IPS-18c (cell line): ENCODE data around the gene WDR27.
"Not testable (repeated sequence)": the region's sequence is repeated elsewhere in the genome, so short reads cannot be mapped to it uniquely, and the experiment has no call there.

Experiments
- H3K4me3 ChIP-seq: 2 replicates; pipeline ENCODE4 v1.7.0; 2013; ENCODE audit warnings: low read depth, mild to moderate bottlenecking, low read length, moderate library complexity; ENCODE audit not compliant: insufficient read depth
- H3K9me3 ChIP-seq: one replicate; pipeline ENCODE4 v1.6.1; 2013; ENCODE audit warnings: mild to moderate bottlenecking, low read length, moderate library complexity; ENCODE audit not compliant: control insufficient read depth, insufficient read depth

The WDR27 gene

GRCh38 chr6:169601129-169601528 lies 100.7 kb downstream of the WDR27 start:
- H3K4me3 ChIP-seq, H3K9me3 ChIP-seq: not testable (repeated sequence)

DNA sequence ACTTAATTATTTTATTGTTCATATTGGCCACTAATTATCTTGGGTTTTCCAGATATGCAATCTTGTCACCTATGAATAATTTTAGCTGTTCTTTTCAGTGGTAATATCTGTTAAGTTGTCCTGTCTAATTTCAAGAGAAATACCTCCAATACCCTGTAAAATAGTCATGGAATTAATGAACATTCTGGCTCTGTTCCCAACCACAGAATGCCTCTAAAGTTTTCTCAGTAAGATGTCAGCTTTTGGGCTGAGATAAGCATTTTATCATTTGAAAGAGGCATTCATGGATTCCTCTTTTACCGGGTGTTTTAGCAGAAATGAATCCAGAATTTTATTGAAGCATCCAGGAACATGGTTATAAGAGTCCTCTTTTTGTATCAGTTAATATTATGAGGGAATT lies 109.3 kb downstream of the WDR27 start:
- Histone ChIP-seq H3K4me3 (no peak overlapping the region), H3K9me3 (no peaks in the 10 kb centered on the region)

DNA sequence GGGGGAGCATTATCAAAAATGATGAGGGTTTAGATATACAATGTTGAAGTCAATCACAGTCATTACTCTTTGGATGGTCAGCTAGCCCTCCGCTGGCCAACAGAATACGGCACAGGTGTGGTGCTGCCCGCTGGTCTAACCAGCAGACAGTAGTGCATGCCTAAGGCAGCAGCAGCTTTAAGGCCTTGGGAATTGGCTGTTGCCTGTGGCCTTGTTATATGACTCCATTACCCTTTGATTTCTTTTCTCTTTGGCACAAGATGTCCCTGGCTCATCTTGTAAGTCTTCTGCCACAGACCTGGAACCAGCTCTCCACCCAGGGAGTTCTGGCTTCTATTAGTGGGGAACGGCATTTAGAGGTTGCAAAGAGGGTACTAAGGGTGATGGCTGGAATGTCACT lies 110.2 kb downstream of the WDR27 start:
- Histone ChIP-seq H3K9me3 (no peaks in the 10 kb centered on the region), H3K4me3 (no peak overlapping the region)

GRCh38 chr6:169590376-169590939 lies 111.4 kb downstream of the WDR27 start:
- Histone ChIP-seq H3K9me3 (no peaks in the 10 kb centered on the region), H3K4me3 (no peak overlapping the region)

- Histone ChIP-seq H3K9me3 (no peaks in the 10 kb centered on the region), H3K4me3 (no peak overlapping the region)
Measured at GRCh38 chr6:169589699-169590257, 112.1 kb downstream of the WDR27 start.

DNA sequence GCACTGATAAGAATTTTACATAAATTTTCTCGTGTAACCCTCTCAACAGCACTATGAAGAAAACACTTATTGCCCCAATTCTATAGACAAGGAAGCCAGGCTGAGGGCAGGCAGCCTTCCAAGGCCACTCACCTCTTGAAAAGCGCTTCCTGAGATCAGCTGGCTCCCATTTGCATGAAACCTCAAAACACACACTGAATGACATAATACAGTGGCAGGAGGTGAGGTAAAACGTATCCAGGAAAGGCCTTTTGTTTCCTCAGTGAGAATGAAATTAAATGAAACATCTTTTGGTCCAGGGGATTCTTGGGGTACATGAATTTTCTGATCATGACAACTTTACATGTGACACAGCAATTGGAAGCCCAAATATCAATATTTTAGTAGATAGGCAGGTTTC lies 112.5 kb downstream of the WDR27 start:
- no peak overlapping the region for H3K4me3 ChIP-seq
- H3K9me3 ChIP-seq = no peaks in the 10 kb centered on the region

DNA sequence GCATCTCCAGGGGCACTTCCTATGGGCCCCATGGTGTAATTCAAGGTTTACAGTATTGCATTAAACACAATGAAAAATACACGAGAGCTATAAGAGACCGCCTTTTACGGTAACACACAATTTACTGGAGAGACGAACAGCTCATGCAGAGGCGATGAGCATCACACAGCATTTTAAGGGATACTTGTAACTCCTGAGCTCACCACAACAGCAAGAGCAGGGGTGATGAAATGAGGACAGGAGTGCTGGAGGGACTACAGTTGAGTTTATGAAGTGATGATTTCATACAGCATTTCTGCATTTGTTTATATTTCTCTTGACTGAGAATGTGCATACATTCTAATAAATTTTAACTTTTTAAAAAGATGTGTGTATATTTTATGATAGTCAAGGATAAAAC lies 113.9 kb downstream of the WDR27 start:
- Histone ChIP-seq H3K9me3 (no peaks in the 10 kb centered on the region), H3K4me3 (no peak overlapping the region)

DNA sequence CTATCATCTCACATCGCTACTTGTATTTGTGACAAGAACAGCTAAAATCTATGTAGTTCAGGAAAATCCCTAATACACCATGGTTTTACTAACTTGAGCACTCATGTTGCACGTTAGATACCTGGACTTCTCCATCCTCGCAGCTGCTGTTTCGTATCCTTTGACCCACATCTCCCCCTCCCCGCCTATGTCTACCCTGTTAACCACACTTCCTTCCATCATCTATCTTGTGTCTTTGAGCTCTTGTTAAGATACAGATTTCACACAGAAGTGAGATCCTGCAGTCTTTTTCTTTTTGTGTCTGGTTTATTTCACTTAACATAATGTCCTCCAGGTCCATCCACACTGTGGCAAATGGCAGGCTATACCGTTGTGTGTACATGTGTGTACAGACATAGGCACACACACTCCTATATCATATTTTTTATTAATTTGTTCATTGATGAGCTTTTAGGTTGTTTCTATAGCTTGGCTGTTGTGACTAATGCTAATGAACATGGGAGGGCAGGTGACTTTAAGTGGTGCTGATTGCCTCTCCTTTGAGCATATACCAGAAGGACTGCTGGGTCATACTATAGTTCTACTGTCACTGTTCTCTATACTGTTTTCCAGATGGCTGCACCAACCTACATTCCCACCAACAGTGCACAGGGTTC lies 117.8 kb downstream of the WDR27 start:
- Histone ChIP-seq H3K9me3 (no peaks in the 10 kb centered on the region), H3K4me3 (no peak overlapping the region)

- H3K9me3 ChIP-seq = no peaks in the 10 kb centered on the region
- no peak overlapping the region for H3K4me3 ChIP-seq
Measured at GRCh38 chr6:169579407-169580111, 122.3 kb downstream of the WDR27 start.

- Histone ChIP-seq H3K4me3 (no peak overlapping the region), H3K9me3 (no peaks in the 10 kb centered on the region)
Measured at GRCh38 chr6:169577974-169578373, 123.9 kb downstream of the WDR27 start.

DNA sequence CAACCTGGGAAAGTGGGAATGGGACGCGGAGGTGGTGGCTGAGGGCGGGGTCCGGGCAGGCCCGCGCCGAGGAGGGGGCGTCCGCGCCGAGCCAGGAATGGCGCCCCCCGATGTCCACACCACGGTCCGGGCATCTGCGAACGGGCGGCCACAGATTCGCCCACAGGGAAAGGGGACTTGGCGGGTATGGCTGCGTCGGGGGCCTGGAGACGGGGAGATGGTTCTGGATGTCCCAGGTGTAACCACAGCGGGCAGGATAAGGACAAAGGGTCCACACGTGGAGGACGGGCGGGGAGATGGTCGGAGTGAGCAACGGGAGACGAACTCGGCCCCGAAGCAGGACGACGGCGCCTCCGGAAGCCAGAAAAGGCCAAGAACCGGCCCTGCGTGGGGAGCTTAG lies 124.6 kb downstream of the WDR27 start:
- H3K4me3 ChIP-seq = no peak overlapping the region

DNA sequence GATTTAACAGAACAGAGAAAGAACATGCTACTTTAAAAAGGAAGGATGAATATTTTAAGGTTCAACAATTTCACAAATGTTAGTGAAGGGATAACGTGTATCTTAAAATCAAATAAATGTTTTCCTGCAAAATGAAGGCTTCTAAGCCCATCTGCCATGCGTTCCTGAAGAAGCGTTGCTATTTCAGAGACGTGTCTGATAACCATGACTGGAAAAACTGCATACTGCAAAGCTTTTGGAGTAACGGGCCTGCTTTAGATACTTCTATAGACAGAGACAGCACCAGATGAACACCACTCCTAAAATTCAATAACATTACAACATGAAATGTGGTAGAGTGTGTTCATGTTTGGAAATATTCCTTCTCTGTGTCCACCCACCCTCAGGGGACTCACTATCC lies 126.0 kb downstream of the WDR27 start:
- Histone ChIP-seq H3K9me3 (no peaks in the 10 kb centered on the region), H3K4me3 (no peak overlapping the region)

More for the DNA sequence above, 124.6 kb downstream of the WDR27 start:
- no peaks in the 10 kb centered on the region for H3K9me3 ChIP-seq

DNA sequence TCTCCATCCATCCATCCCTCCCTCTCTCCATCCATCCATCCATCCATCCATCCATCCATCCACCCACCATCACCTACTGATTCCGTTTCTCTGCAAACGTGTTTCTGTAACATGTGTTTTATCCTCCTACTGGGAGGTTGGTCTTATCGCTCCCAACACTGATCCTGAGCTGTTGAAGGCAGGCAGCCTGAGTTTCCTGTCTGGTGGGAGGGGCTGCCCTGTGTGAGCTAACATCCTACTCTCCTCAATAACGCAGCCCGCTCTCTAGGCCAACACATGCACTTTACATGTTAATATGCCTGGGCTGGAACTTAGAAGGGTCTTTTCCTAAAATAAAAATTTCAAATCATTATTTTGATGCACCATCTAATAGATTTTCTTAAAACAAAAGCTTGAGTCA lies 126.5 kb downstream of the WDR27 start:
- H3K4me3 ChIP-seq = no peak overlapping the region
- H3K9me3 ChIP-seq = no peaks in the 10 kb centered on the region

- Histone ChIP-seq H3K9me3 (no peaks in the 10 kb centered on the region), H3K4me3 (no peak overlapping the region)
Measured at GRCh38 chr6:169574420-169574819, 127.4 kb downstream of the WDR27 start.

DNA sequence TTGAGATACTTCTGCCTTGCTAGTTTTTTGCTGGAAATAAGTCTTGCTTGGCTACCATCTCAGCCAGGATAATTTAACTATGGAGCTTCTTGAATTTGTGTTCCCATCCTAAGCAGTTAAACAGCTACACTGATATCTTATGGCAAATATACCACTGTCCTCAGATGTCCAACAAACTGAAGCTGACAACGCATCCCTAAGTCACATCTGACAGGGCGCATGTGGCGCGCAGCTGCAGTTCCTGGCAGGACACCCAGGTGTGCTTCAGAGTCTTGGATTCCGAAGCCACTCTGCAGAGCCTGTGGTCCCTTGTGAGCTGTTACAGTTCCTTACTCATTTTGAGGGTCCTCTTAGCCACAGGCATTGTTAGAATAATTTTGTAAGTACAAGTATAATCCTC lies 127.9 kb downstream of the WDR27 start:
- no peak overlapping the region for H3K4me3 ChIP-seq
- no peaks in the 10 kb centered on the region for H3K9me3 ChIP-seq

GRCh38 chr6:169571123-169571962 lies 130.5 kb downstream of the WDR27 start:
- Histone ChIP-seq H3K9me3 (no peaks in the 10 kb centered on the region), H3K4me3 (no peak overlapping the region)

- H3K4me3 ChIP-seq = no peak overlapping the region
- no peaks in the 10 kb centered on the region for H3K9me3 ChIP-seq
Measured at GRCh38 chr6:169568314-169569087, 133.3 kb downstream of the WDR27 start.
